ENCODE data around the gene PARD3B. TPM values are rescaled to one million over a fixed set of nuclear protein-coding genes. Genes with fewer than 3 reads are reported as not detected.
A peak's percentile ranks its signal among the peaks of the same experiment; 100 is the strongest.

The PARD3B gene
- total RNA-seq, 1 experiment from 2014 or later, result 6.4 TPM

GRCh38 chr2:205198140-205198525 lies 652.9 kb downstream of the PARD3B start:
- H3K18ac ChIP-seq (ENCODE audit: insufficient read length, low read depth, low read length), result no peak overlapping the region
- peak overlapping the region; percentile 94 to 99 (median 97) for H3K27ac Mint-ChIP-seq
- no peak overlapping the region for H3K14ac ChIP-seq (ENCODE audit: insufficient read depth, low read length)
- H3K4me1 Mint-ChIP-seq, result peaks cover 32 to 38% of the 10 kb centered on the region in 2 experiments
- no peak overlapping the region for H2AK5ac ChIP-seq (ENCODE audit: insufficient read length, low read length)
- H3K23ac ChIP-seq (ENCODE audit: insufficient read length, low read depth, low read length), result no peak overlapping the region
- H3T11ph ChIP-seq (ENCODE audit: low read length), result no peak overlapping the region
- H3K9me3 Mint-ChIP-seq, result no peaks in the 10 kb centered on the region; a peak in 1 of 5 replicates
- no peak overlapping the region for H3K4ac ChIP-seq (ENCODE audit: low read depth, low read length)
- no peak overlapping the region for H2BK120ac ChIP-seq (ENCODE audit: low read depth, low read length, poor library complexity, severe bottlenecking)
- no peak overlapping the region for H3K56ac ChIP-seq (ENCODE audit: insufficient read length, low read depth, low read length)
- H2BK12ac ChIP-seq (ENCODE audit: insufficient read length, low read depth, low read length), result no peak overlapping the region
- H4K91ac ChIP-seq (ENCODE audit: insufficient read length, low read depth, low read length), result no peak overlapping the region
- no peak overlapping the region for H2BK15ac ChIP-seq (ENCODE audit: low read depth, low read length)
- H3K4me1 ChIP-seq (ENCODE audit: insufficient read depth, low read length), result peaks cover 3% of the 10 kb centered on the region; the same call in 1 of the 2 replicates
- H3K4me2 ChIP-seq (ENCODE audit: insufficient read depth, insufficient read length, low read length), result peak overlapping the region; percentile 8
- no peaks in the 10 kb centered on the region for H3K27me3 Mint-ChIP-seq (ENCODE audit: low read depth)
- peak overlapping the region; percentile 89 for H3K27ac ChIP-seq (ENCODE audit: insufficient read length, low read depth, low read length)
- H4K5ac ChIP-seq (ENCODE audit: insufficient read length, low read depth, low read length), result no peak overlapping the region
- WGBS (ENCODE audit: extremely low coverage, insufficient read length, low lambda C conversion rate), result no CpG with 5 or more reads among the region's 3 CpGs
- H3K9ac ChIP-seq (ENCODE audit: extremely low read depth, insufficient read length, low read length), result peak overlapping the region; percentile 7
- no peak overlapping the region for H2AFZ ChIP-seq (ENCODE audit: low read length)
- H4K20me1 ChIP-seq (ENCODE audit: control insufficient read depth, insufficient read depth, insufficient read length), result no peaks in the 10 kb centered on the region
- no peak overlapping the region for H2BK20ac ChIP-seq (ENCODE audit: low read depth, low read length, poor library complexity, severe bottlenecking)
- H3K79me2 ChIP-seq (ENCODE audit: insufficient read depth, low read length), result no peaks in the 10 kb centered on the region
- no peaks in the 10 kb centered on the region for H3K79me1 ChIP-seq (ENCODE audit: insufficient read depth, low read depth, low read length, poor library complexity, severe bottlenecking)
- H4K8ac ChIP-seq (replicated peaks; ENCODE audit: insufficient read length, low read depth, low read length), result no peak overlapping the region
- no peak overlapping the region for H2BK5ac ChIP-seq (ENCODE audit: insufficient read length, low read length)
- no peaks in the 10 kb centered on the region for H3K27me3 ChIP-seq (ENCODE audit: insufficient read depth, low read length)
- no peaks in the 10 kb centered on the region for H3K9me3 ChIP-seq (ENCODE audit: control insufficient read depth, low read depth, low read length)
- H3K36me3 Mint-ChIP-seq (ENCODE audit: insufficient read depth in 1 of 3, low read depth in 3 of 3), result no peaks in the 10 kb centered on the region
- TF ChIP-seq CTCF (conservative IDR thresholded peaks at IDR 0.05), result no peak
- DNase-seq, result no peak
- H3K4me3 Mint-ChIP-seq, result peak overlapping the region in 1 of 2 experiments; percentile 58; a peak in 2 of 5 replicates
- H3K23me2 ChIP-seq (ENCODE audit: insufficient read length, low read depth, low read length, poor library complexity, severe bottlenecking), result no peaks in the 10 kb centered on the region

All from H9 (cell line).